Esophagus mucosa (tissue), 1 donor: ENCODE measurements around the gene SLC34A3. TPM values are rescaled to one million over a fixed set of nuclear protein-coding genes. Genes with fewer than 3 reads are reported as not detected.

Source experiments
- ATAC-seq: fragments of 200-7000 bp; cut with Tn5 transposase; one replicate; pipeline ENCODE4 v1.9.1; 2020
- total RNA-seq: library from RNA; stranded (reverse); gene quantifications from one replicate; pipeline ENCODE4 v1.2.4, GENCODE V29; 2023
- donor health status: DM: yes; HTN: yes; CAD: no.

Gene SLC34A3
- total RNA-seq, 1 donor from 2014 or later = 0.68 TPM

DNA sequence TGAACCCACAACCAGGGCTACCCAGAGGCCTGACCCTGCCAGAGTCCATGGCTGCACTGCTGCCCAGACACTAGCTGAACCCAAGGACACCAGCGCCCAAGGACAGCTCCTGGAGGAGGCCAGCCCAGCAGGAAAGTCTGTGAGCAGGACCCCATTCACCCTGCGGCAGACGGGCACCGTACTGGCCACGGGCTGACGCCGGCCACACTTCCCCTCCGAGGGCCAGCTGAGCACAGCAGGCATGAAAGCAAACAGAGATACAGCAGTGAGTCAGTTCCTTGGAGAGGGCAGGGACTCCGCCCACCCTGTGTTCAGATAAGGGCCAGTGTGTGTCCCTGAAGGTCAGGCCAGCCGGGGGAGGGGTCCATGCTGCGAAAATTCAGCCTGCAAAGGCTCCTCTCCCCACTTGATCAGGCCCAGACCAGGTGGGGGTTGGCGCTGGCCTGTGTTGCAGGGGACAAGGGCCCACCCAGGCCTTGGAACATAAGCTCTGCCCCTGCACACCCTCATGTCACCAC, 11.9 kb upstream of the SLC34A3 start:
- ATAC-seq = no peak

DNA sequence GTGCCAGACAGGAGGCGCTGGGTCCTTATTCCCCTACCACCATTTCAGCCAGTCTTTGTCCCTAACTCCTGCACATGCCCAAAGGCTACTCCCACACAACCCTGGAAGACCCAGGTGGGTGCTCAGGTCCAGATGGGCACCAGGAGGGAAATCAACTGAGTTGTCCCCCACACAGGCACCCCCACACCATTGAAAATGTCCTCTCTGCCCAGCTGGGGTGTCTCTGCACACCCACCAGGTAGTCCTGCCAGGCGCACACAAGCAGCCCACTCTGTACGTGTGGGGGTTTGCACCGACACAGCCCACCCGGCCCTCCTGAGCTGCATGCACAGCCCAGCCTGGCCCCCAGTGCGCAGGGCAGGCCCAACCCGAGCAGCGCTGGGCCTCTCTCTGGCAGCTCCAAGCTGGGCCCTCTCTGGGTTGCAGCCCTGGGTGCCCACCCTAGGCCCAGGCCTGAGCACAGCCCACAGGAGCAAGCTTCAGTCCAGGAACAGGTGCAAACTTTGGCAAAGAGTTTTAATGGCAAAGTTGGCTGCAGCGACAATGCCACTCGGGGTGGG, 10.9 kb upstream of the SLC34A3 start:
- no peak for ATAC-seq

DNA sequence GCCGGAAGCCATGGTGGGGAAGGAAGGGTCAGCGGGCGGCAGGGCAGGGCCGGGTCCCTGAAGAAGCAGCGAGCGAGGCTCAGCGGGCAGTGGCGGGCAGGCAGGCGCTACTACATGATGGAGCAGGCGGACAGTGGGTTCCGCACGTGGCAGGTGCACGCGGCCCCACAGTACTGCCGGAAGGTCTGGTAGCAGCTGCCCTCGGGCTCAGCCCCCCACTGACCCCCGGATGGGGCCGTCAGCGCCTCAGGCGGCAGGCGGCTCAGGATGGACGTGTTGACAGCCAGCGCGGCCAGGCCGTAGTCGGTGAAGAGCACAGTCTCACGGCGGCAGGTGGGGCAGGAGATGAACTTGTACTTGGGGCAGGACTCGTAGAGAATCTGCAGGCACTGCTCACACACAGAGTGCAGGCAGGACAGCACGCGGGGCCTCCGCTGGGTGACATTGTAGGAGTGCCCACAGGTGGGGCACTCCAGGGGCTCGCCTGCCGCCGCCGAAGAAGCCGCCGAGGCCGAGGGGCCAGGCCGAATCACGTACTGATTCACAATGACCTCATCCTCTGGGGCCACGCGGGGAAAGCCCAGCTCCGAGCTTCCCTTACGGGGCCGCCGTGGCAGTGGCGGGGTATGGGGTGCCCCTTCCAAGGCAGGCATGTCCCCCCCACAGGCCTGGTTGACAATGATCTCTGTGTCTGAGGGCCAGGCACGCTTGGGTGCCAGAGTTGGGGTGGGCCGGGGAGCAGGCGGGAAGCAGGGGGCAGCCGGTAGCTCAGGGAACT, 10.2 kb upstream of the SLC34A3 start:
- no peak for ATAC-seq

- no peak for ATAC-seq
These were observed 9.6 kb upstream of the SLC34A3 start for GRCh38 chr9:137221095-137221505.

GRCh38 chr9:137221506-137222111, 9.1 kb upstream of the SLC34A3 start:
- ATAC-seq = no peak

GRCh38 chr9:137222190-137223077, 8.3 kb upstream of the SLC34A3 start, which contains the start of gene RNF208:
TSS of gene RNF208 (minus strand) at chr9:137222240. CDS start at chr9:137221212, 1,028 bp downstream.
- no peak for ATAC-seq

GRCh38 chr9:137223078-137223970, 7.4 kb upstream of the SLC34A3 start:
- peak; percentile 67 for ATAC-seq

DNA sequence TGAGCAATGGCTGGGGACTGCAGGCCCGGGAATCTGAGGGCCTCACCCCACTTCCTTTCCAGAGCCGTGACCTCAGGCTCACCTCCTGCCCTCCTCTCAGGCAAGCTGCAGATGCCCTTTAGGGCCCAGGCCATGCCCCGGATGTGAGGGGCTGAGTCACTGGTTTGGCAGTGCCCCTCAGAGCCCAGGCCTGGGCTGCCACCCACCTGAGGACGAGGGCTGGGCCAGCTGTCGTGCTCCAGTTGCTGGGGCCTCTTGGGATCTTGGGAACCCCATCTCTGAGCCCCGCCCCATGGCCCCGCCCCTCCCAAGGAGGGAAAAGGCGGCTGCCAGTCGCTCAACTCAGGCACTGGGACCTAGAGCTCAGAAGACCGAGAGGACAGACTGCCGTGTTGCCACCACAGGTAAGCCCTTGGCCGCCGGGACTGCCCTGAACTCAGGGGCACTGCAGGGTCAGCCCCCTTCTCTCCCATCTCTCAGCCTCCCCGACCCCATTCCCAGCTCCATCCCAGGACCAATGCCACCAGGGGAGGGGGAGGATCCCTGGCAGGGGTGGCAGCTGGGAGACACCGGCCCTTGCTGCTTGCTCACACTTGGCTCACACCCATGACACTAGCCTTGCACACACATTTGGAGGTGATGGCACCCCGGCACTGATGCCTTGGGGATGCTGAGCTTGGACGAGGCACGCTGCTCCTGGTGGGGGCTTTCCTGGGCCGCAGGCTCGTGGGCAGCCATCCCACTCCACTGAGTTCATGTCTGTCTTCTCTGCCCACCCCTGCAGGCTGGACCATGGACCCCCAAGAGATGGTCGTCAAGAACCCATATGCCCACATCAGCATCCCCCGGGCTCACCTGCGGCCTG, 5.6 kb upstream of the SLC34A3 start, which contains the start of gene CYSRT1:
CYSRT1 (plus strand) TSS at position 345 of the 865 bp plus-strand sequence; CDS start at position 793, 448 bp downstream.
- ATAC-seq = peak; percentile 48

DNA sequence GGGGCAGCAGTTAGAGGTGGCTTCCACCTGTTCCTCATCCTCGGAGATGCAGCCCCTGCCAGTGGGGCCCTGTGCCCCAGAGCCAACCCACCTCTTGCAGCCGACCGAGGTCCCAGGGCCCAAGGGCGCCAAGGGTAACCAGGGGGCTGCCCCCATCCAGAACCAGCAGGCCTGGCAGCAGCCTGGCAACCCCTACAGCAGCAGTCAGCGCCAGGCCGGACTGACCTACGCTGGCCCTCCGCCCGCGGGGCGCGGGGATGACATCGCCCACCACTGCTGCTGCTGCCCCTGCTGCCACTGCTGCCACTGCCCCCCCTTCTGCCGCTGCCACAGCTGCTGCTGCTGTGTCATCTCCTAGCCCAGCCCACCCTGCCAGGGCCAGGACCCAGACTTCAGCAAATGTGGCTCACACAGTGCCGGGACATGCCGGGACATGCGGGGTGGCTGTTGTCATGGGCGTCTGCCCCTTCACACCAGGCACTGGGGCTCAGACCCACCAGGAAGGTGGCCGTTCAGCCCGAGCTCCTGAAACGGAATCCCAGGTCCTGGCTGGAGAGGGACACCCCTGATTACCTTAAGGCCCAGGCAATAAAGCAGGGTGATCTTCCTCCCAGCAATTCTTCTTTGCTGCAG, 4.9 kb upstream of the SLC34A3 start:
- ATAC-seq = no peak

- peak; percentile 25 for ATAC-seq
These were observed 4.2 kb upstream of the SLC34A3 start for GRCh38 chr9:137226338-137227053.

- peak; percentile 37 for ATAC-seq
These were observed 3.4 kb upstream of the SLC34A3 start, which contains the start of gene RNF224 for GRCh38 chr9:137227054-137227852. TSS of gene RNF224 (plus strand) at chr9:137227502. CDS start at chr9:137228336, 834 bp downstream.

GRCh38 chr9:137227853-137228505, 2.7 kb upstream of the SLC34A3 start:
- no peak for ATAC-seq

DNA sequence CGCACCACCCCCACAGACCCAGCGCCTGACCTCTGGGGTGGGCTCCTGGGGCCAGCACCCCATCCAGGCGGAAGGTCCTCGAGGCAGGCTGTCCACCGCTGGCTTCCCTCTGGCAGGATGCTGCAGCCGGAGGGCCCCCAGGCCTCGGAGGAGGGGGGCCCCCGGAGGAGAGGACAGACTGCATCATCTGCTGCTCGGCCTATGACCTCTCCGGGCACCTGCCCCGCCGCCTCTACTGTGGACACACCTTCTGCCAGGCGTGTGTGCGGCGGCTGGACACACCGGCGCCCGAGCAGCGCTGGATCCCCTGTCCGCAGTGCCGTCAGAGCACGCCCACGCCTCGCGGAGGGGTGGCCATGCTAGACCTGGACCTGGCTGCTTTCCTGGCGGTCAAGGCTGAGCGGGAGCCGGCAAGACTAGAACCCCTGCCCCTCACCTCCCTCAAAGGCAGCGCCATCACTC, 2.2 kb upstream of the SLC34A3 start:
- no peak for ATAC-seq

DNA sequence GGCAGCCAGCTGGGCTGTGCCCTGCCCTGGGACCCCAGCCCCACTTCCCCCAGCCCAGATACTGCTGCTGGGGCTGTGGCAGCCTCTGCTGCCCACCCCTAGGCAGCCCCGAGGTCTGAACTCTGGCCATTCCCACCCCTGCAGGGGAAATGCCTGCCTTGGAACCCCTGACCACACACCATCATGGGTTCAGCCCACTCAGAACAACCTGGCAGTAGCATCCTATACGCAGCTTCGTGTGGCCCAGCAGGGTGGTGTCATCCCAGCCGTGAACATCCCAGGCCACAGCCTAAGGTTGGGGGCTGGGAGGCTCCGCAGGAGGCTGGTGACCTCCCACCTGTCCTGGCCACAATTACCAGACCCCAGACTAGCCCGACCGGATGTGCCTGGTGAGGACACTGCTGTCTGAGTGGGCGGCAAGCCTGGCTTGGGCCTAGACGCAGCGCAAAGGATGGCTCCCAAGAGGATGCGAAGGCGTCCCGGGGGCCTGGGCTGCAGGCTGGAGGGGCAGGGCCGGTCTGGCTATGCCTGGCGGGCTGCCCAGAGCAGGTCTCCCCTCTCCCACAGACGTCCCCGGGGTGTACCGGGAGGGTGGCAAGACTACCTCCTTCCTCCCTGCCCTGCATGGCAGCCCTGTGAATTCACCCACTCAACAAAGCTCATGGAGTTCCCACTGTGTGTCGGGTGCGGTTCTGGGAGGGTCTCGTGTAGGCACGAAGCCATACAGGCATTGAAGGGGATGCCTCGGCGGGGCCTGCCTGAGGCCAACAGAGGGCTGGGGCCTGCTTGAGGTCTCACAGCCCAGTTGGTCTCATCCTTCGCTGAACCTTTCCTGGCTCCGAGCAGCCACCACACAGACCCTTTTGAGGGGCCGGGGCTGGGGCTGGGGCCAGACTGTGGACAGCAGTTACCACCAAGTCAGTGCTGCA, 1.5 kb upstream of the SLC34A3 start:
- ATAC-seq = no peak

- ATAC-seq = no peak
These were observed 597 bp upstream of the SLC34A3 start for GRCh38 chr9:137229903-137230704.
